HG03575 (cell line): Measurements from ENCODE around the gene NUTM2E.
"Not testable (repeated sequence)": the region's sequence is repeated elsewhere in the genome, so short reads cannot be mapped to it uniquely, and the experiment has no call there.

Experiments used
- ATAC-seq: cut with Tn5 transposase; IDR thresholded peaks from one replicate; pipeline ENCODE4 v1.9.1; 2021; ENCODE audit not compliant: unreplicated experiment, insufficient number of reproducible peaks, low FRiP score; ENCODE audit errors: extremely low read depth

NUTM2E gene

DNA sequence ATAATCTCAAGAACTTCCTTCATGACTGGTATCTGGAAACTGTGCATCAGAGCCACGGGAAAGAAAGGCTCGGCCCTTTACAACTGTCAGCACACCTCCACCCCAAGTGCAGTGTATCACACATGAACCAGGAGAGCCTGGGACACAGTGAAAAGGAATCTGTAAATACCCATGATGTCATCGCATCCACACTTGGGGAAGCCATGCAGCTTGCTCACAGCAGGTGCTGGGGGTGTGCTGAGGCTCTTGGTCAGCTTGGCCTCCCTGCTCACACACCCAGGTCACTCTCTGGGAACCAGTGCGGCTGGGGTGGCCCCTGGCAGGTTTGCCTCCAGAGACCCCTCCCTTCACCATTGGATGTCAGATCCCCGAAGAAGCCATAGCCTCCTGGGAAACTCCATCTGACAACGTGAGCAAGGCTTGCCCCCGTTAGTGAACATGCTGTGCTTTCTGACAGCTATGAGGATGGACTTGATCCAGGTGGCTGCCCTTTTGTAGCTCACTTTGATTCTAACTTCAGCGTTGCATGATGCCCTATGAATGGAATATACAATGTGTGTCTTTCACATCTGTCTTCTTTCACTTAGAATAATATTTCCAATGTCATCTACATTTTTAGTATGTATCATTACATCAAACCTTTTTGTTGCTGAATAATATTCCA, 26.8 kb downstream of the NUTM2E start:
- not testable (repeated sequence) for ATAC-seq

DNA sequence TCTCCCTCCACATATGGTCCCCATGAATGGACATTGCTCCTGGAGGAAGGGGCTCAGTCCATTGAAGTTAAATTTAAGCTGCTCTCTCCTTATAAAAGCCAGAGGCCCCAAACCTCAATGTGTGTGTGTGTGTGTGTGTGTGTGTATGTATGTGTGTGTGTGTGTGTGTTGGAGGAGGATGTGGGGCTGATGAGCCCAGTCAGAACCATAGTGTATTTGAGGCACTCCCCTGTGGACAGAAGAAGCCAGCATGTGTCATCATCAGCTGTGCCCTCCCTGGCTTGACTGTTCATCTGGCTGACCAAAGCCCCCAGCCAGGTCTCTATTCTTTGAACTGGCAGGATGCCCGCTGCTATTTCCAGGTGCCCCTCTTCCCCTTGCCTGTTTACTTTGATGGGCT, 35.7 kb downstream of the NUTM2E start:
- not testable (repeated sequence) for ATAC-seq

DNA sequence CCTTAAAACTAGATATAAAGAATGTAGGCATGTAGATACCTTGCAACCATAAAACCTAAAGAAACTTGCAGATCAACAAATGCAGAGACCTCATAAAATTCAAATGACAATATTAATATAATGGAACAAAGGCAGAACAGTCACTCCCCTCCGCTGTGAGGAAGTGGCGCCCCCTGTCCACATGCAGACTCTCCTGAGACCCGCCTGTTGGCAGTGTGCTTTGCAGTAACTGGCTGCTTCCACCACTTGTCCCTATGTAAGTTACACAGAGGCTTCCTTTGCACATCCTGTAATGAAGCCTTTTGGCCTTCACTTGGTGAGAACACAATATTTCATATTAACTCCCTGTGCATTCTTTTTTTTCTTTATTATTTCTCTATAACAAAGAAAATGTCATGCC, 36.3 kb downstream of the NUTM2E start:
- ATAC-seq = not testable (repeated sequence)

DNA sequence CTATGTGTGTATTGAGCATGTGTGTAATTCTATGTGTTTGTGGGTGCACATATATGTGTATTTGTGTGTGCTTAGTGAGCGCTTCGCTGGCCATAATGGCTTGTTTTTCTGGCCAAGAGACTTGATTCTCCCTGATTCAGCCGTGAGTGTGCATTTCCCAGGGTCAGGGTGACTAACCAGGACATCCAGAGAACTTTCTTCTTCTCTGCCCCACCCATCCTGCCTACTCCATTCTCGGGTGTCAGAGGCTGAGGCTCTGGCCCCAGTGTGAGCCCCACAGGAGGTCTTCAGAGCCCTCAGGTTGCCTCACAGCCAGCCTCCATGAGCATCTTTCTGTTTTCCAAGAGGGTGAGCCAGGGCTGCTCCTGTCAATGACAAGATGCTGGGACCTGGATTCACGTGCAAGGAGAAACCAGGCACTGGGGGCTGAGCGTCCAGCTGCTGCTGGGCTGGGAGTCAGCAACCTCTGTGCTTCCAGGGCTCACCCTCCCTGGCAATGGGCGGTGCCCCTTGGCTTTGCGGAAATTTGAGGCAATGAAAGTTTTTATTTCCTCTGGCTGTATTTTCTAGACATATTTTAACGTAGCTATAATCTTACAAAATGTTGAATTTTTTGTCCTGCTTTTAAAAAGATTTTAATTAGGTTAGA, 40.5 kb downstream of the NUTM2E start:
- ATAC-seq = not testable (repeated sequence)

DNA sequence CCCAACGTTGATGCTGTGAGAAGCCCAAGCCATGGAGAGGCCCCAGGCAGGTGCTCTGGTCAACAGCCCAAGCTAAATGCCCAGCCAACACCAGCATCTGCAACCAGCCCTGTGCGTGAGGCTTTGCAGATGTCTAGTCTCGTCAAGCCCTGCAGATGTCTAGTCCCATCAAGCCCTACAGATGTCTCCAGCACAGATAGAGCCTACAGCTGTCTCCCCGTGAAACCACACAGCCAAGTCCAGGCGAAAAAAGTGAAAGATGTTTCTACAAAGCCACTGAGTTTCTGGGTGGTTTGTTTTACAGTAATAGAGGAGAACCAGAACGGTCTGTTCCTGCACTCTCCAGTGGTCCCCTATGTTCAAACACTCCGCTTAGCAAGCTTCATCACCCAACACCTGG, 41.5 kb downstream of the NUTM2E start:
- ATAC-seq = not testable (repeated sequence)

DNA sequence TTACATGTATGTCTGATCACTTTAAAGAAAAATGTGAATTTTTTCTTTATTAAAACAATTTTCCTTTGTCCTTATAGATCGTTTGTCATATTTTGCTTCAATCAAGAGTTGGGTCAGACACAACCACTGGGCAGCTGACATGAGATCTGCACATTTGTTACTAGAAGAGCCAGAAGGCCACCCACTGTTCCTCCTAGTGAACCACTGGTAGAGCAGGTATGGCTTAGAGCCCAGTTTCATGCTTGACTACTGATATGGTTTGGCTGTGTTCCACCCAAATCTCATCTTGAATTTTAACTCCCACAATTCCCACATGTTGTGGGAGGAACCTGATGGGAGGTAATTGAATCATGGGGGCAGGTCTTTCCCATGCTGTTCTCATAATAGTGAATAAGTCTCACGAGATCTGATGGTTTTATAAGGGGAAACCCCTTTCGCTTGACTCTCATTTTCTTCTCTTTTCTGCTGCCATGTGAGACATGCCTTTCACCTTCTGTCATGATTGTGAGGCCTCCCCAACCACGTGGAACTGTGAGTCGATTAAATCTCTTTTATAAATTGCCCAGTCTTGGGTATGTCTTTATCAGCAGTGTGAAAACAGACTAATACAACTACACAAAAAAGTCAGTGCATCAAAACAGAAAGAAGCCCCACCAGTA, 43.0 kb downstream of the NUTM2E start:
- ATAC-seq = not testable (repeated sequence)

DNA sequence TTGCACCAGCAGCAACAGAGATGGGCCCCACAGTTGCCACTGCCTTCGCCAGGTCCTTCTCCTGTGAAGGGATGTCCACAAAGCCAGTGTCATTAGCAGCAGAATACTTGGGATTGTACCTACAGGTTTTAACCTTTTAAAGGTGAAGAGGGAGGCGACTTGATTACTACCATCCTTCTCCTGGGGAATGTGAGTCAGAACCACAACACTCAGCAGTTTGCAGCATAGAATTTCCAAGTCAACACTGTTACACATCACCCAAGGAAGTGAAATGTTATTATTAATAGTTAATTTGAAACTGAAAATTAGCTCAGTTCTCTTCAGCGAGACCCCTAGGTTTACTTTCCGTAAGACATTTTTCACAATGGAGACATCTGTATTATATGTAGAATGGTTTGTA, 45.2 kb downstream of the NUTM2E start:
- not testable (repeated sequence) for ATAC-seq
